ENCODE data around the gene AEBP2. TPM values are rescaled to one million over a fixed set of nuclear protein-coding genes. Genes with fewer than 3 reads are reported as not detected.
A peak's percentile ranks its signal among the peaks of the same experiment; 100 is the strongest.
"Not testable (repeated sequence)": the region's sequence is repeated elsewhere in the genome, so short reads cannot be mapped to it uniquely, and the experiment has no call there.

AEBP2 gene
- total RNA-seq, 1 experiment from 2014 or later, result 12.3 TPM

GRCh38 chr12:19411234-19412204 lies 27.8 kb upstream of the AEBP2 start:
- H3K4me3 ChIP-seq (ENCODE audit: insufficient read depth, low read depth, low read length), result no peak overlapping the region
- DNase-seq, result peak; percentile 80
- H3K36me3 ChIP-seq (replicated peaks; ENCODE audit: control insufficient read depth, insufficient read depth, low read length), result no peaks in the 10 kb centered on the region
- H3K27me3 ChIP-seq (ENCODE audit: control insufficient read depth, insufficient read depth, low read length), result no peaks in the 10 kb centered on the region

GRCh38 chr12:19412844-19413243 lies 26.4 kb upstream of the AEBP2 start:
- peak; percentile 58 for DNase-seq
- no peaks in the 10 kb centered on the region for H3K27me3 ChIP-seq (ENCODE audit: control insufficient read depth, insufficient read depth, low read length)

GRCh38 chr12:19413582-19413981 lies 25.7 kb upstream of the AEBP2 start:
- DNase-seq; H3K27me3 ChIP-seq (ENCODE audit: control insufficient read depth, insufficient read depth, low read length); H3K36me3 ChIP-seq (replicated peaks; ENCODE audit: control insufficient read depth, insufficient read depth, low read length); H3K4me3 ChIP-seq (ENCODE audit: insufficient read depth, low read depth, low read length): not testable (repeated sequence)

More at GRCh38 chr12:19412844-19413243, 26.4 kb upstream of the AEBP2 start:
- H3K36me3 ChIP-seq (replicated peaks; ENCODE audit: control insufficient read depth, insufficient read depth, low read length), result no peaks in the 10 kb centered on the region
- no peak overlapping the region for H3K4me3 ChIP-seq (ENCODE audit: insufficient read depth, low read depth, low read length)

GRCh38 chr12:19415563-19415962 lies 23.7 kb upstream of the AEBP2 start:
- Histone ChIP-seq H3K27me3 (ENCODE audit: control insufficient read depth, insufficient read depth, low read length) (no peaks in the 10 kb centered on the region), H3K36me3 (replicated peaks; ENCODE audit: control insufficient read depth, insufficient read depth, low read length) (no peaks in the 10 kb centered on the region), H3K4me3 (ENCODE audit: insufficient read depth, low read depth, low read length) (no peak overlapping the region)
- DNase-seq, result no peak

- H3K36me3 ChIP-seq (replicated peaks; ENCODE audit: control insufficient read depth, insufficient read depth, low read length), result no peaks in the 10 kb centered on the region
- H3K4me3 ChIP-seq (ENCODE audit: insufficient read depth, low read depth, low read length), result no peak overlapping the region
- no peak for DNase-seq
- no peaks in the 10 kb centered on the region for H3K27me3 ChIP-seq (ENCODE audit: control insufficient read depth, insufficient read depth, low read length)
These were observed 20.2 kb upstream of the AEBP2 start for GRCh38 chr12:19419086-19419485.

GRCh38 chr12:19421503-19422282 lies 17.6 kb upstream of the AEBP2 start:
- H3K27me3 ChIP-seq (ENCODE audit: control insufficient read depth, insufficient read depth, low read length), result no peaks in the 10 kb centered on the region
- no peaks in the 10 kb centered on the region for H3K36me3 ChIP-seq (replicated peaks; ENCODE audit: control insufficient read depth, insufficient read depth, low read length)
- no peak for DNase-seq
- H3K4me3 ChIP-seq (ENCODE audit: insufficient read depth, low read depth, low read length), result no peak overlapping the region

- Histone ChIP-seq H3K36me3 (replicated peaks; ENCODE audit: control insufficient read depth, insufficient read depth, low read length) (no peaks in the 10 kb centered on the region), H3K27me3 (ENCODE audit: control insufficient read depth, insufficient read depth, low read length) (no peaks in the 10 kb centered on the region), H3K4me3 (ENCODE audit: insufficient read depth, low read depth, low read length) (no peak overlapping the region)
- no peak for DNase-seq
These were observed 15.9 kb upstream of the AEBP2 start for GRCh38 chr12:19423166-19423930.

GRCh38 chr12:19428246-19428645 lies 11.0 kb upstream of the AEBP2 start:
- H3K4me3 ChIP-seq (ENCODE audit: insufficient read depth, low read depth, low read length), result no peak overlapping the region
- no peaks in the 10 kb centered on the region for H3K36me3 ChIP-seq (replicated peaks; ENCODE audit: control insufficient read depth, insufficient read depth, low read length)
- DNase-seq, result no peak
- no peaks in the 10 kb centered on the region for H3K27me3 ChIP-seq (ENCODE audit: control insufficient read depth, insufficient read depth, low read length)

- not testable (repeated sequence) for H3K4me3 ChIP-seq (ENCODE audit: insufficient read depth, low read depth, low read length); DNase-seq; H3K27me3 ChIP-seq (ENCODE audit: control insufficient read depth, insufficient read depth, low read length); H3K36me3 ChIP-seq (replicated peaks; ENCODE audit: control insufficient read depth, insufficient read depth, low read length)
These were observed 9.8 kb upstream of the AEBP2 start for GRCh38 chr12:19429491-19429890.

GRCh38 chr12:19430988-19431387 lies 8.3 kb upstream of the AEBP2 start:
- Histone ChIP-seq H3K4me3 (ENCODE audit: insufficient read depth, low read depth, low read length) (no peak overlapping the region), H3K27me3 (ENCODE audit: control insufficient read depth, insufficient read depth, low read length) (no peaks in the 10 kb centered on the region)
- no peak for DNase-seq

GRCh38 chr12:19431407-19432308 lies 7.6 kb upstream of the AEBP2 start:
- H3K27me3 ChIP-seq (ENCODE audit: control insufficient read depth, insufficient read depth, low read length), result no peaks in the 10 kb centered on the region
- DNase-seq, result no peak
- H3K36me3 ChIP-seq (replicated peaks; ENCODE audit: control insufficient read depth, insufficient read depth, low read length), result no peaks in the 10 kb centered on the region
- no peak overlapping the region for H3K4me3 ChIP-seq (ENCODE audit: insufficient read depth, low read depth, low read length)

More at GRCh38 chr12:19430988-19431387, 8.3 kb upstream of the AEBP2 start:
- H3K36me3 ChIP-seq (replicated peaks; ENCODE audit: control insufficient read depth, insufficient read depth, low read length), result no peaks in the 10 kb centered on the region

GRCh38 chr12:19432309-19433170 lies 6.8 kb upstream of the AEBP2 start:
- H3K27me3 ChIP-seq (ENCODE audit: control insufficient read depth, insufficient read depth, low read length), result no peaks in the 10 kb centered on the region
- no peaks in the 10 kb centered on the region for H3K36me3 ChIP-seq (replicated peaks; ENCODE audit: control insufficient read depth, insufficient read depth, low read length)
- no peak overlapping the region for H3K4me3 ChIP-seq (ENCODE audit: insufficient read depth, low read depth, low read length)
- DNase-seq, result no peak

- Histone ChIP-seq H3K27me3 (ENCODE audit: control insufficient read depth, insufficient read depth, low read length) (no peaks in the 10 kb centered on the region), H3K36me3 (replicated peaks; ENCODE audit: control insufficient read depth, insufficient read depth, low read length) (no peaks in the 10 kb centered on the region), H3K4me3 (ENCODE audit: insufficient read depth, low read depth, low read length) (no peak overlapping the region)
- no peak for DNase-seq
These were observed 4.8 kb upstream of the AEBP2 start for GRCh38 chr12:19434538-19434937.
